H9 (cell line): ENCODE measurements around the gene RPL11. TPM values are rescaled to one million over a fixed set of nuclear protein-coding genes. Genes with fewer than 3 reads are reported as not detected.

Experiments
- DNase-seq: peaks from one replicate; pipeline ENCODE4 v3.0.0-alpha.2; 2017
- H2AFZ ChIP-seq: one replicate; pipeline ENCODE4 v1.6.1; 2013; ENCODE audit warnings: mild to moderate bottlenecking, low read length, control low read depth, moderate library complexity
- H2AK5ac ChIP-seq: 2 replicates; pipeline ENCODE4 v1.6.1; 2013; ENCODE audit warnings: low read length, control low read depth, mixed read lengths; ENCODE audit not compliant: insufficient read length
- H2BK120ac ChIP-seq: one replicate; pipeline ENCODE4 v1.6.1; 2013; ENCODE audit warnings: low read depth, mild to moderate bottlenecking, low read length, control low read depth, inconsistent platforms; ENCODE audit not compliant: poor library complexity, severe bottlenecking
- H2BK12ac ChIP-seq: 2 replicates; pipeline ENCODE4 v1.6.1; 2013; ENCODE audit warnings: low read length, control low read depth, mixed read lengths, low read depth; ENCODE audit not compliant: insufficient read length
- H2BK15ac ChIP-seq: 2 replicates; pipeline ENCODE4 v1.6.1; 2013; ENCODE audit warnings: low read depth, low read length, control low read depth
- H2BK20ac ChIP-seq: one replicate; pipeline ENCODE4 v1.6.1; 2013; ENCODE audit warnings: low read depth, mild to moderate bottlenecking, low read length, control low read depth, inconsistent platforms; ENCODE audit not compliant: poor library complexity, severe bottlenecking
- H2BK5ac ChIP-seq: 2 replicates; pipeline ENCODE4 v1.6.1; 2013; ENCODE audit warnings: low read length, control low read depth, mixed read lengths; ENCODE audit not compliant: insufficient read length
- H3K14ac ChIP-seq: 2 replicates; pipeline ENCODE4 v1.6.1; 2013; ENCODE audit warnings: low read length, control low read depth; ENCODE audit not compliant: insufficient read depth
- H3K18ac ChIP-seq: 2 replicates; pipeline ENCODE4 v1.6.1; 2013; ENCODE audit warnings: low read depth, mild to moderate bottlenecking, mixed read lengths, low read length, control low read depth; ENCODE audit not compliant: insufficient read length
- H3K23ac ChIP-seq: 2 replicates; pipeline ENCODE4 v1.6.1; 2013; ENCODE audit warnings: low read length, control low read depth, mixed read lengths, low read depth; ENCODE audit not compliant: insufficient read length
- H3K23me2 ChIP-seq: 2 replicates; pipeline ENCODE4 v1.6.1; 2013; ENCODE audit warnings: low read depth, mild to moderate bottlenecking, mixed read lengths, low read length, control low read depth; ENCODE audit not compliant: insufficient read length, poor library complexity, severe bottlenecking
- H3K27ac ChIP-seq: 2 replicates; pipeline ENCODE4 v1.5.1; 2013; ENCODE audit warnings: low read length, control low read depth, mixed read lengths, low read depth; ENCODE audit not compliant: insufficient read length
- H3K27me3 ChIP-seq: 2 replicates; pipeline ENCODE4 v1.6.1; 2013; ENCODE audit warnings: low read length, control low read depth, inconsistent platforms; ENCODE audit not compliant: insufficient read depth
- H3K4ac ChIP-seq: 2 replicates; pipeline ENCODE4 v1.6.1; 2013; ENCODE audit warnings: low read depth, mild to moderate bottlenecking, control low read depth, inconsistent platforms, low read length, moderate library complexity
- H3K4me1 ChIP-seq: 2 replicates; pipeline ENCODE4 v1.6.1; 2013; ENCODE audit warnings: low read length, control low read depth, inconsistent platforms; ENCODE audit not compliant: insufficient read depth
- H3K4me2 ChIP-seq: 2 replicates; pipeline ENCODE4 v1.6.1; 2013; ENCODE audit warnings: low read length, control low read depth, mixed read lengths; ENCODE audit not compliant: insufficient read length, insufficient read depth
- H3K56ac ChIP-seq: 2 replicates; pipeline ENCODE4 v1.6.1; 2013; ENCODE audit warnings: low read depth, mild to moderate bottlenecking, mixed read lengths, low read length, control low read depth; ENCODE audit not compliant: insufficient read length
- H3K79me1 ChIP-seq: 2 replicates; pipeline ENCODE4 v1.6.1; 2013; ENCODE audit warnings: low read depth, mild to moderate bottlenecking, moderate library complexity, low read length, control low read depth, inconsistent platforms; ENCODE audit not compliant: insufficient read depth, poor library complexity, severe bottlenecking
- H3K79me2 ChIP-seq: 2 replicates; pipeline ENCODE4 v1.6.1; 2013; ENCODE audit warnings: low read length, control low read depth, inconsistent platforms; ENCODE audit not compliant: insufficient read depth
- H3K9ac ChIP-seq: 2 replicates; pipeline ENCODE4 v1.6.1; 2013; ENCODE audit warnings: low read length, control low read depth, mixed read lengths; ENCODE audit not compliant: insufficient read length; ENCODE audit errors: extremely low read depth
- H3K9me3 ChIP-seq: one replicate; pipeline ENCODE4 v1.6.1; 2013; ENCODE audit warnings: low read depth, low read length, inconsistent platforms; ENCODE audit not compliant: control insufficient read depth
- H3T11ph ChIP-seq: one replicate; pipeline ENCODE4 v1.6.1; 2013; ENCODE audit warnings: mild to moderate bottlenecking, low read length, control low read depth, inconsistent platforms
- H4K20me1 ChIP-seq: one replicate; pipeline ENCODE4 v1.6.1; 2013; ENCODE audit not compliant: control insufficient read depth, insufficient read length, insufficient read depth
- H4K5ac ChIP-seq: 2 replicates; pipeline ENCODE4 v1.6.1; 2013; ENCODE audit warnings: low read depth, mild to moderate bottlenecking, mixed read lengths, low read length, control low read depth; ENCODE audit not compliant: insufficient read length
- H4K8ac ChIP-seq: replicated peaks from 2 replicates; pipeline ENCODE4 v1.6.1; 2013; ENCODE audit warnings: low read length, control low read depth, mixed read lengths, low read depth; ENCODE audit not compliant: insufficient read length
- H4K91ac ChIP-seq: 2 replicates; pipeline ENCODE4 v1.6.1; 2013; ENCODE audit warnings: low read depth, mild to moderate bottlenecking, moderate library complexity, mixed read lengths, low read length, control low read depth; ENCODE audit not compliant: insufficient read length
- H3K27ac Mint-ChIP-seq, 3 experiments: 2 replicates in 2 of 3; 3 replicates in 1 of 3; pipeline ENCODE4 v1.8.0; 2020 to 2021; ENCODE audit warnings: mixed read lengths in 3 of 3, mild to moderate bottlenecking in 1 of 3, moderate library complexity in 1 of 3
- H3K27me3 Mint-ChIP-seq: 2 replicates; pipeline ENCODE4 v1.8.0; 2021; ENCODE audit warnings: low read depth, mild to moderate bottlenecking, moderate library complexity, mixed read lengths
- H3K36me3 Mint-ChIP-seq, 3 experiments: 2 replicates in 2 of 3; 3 replicates in 1 of 3; pipeline ENCODE4 v1.8.0; 2020 to 2021; ENCODE audit warnings: low read depth in 3 of 3, mixed read lengths in 3 of 3; ENCODE audit not compliant: insufficient read depth in 1 of 3
- H3K4me1 Mint-ChIP-seq, 2 experiments: 2 replicates each; pipeline ENCODE4 v1.8.0; 2020; ENCODE audit warnings: mixed read lengths in 2 of 2
- H3K4me3 Mint-ChIP-seq, 2 experiments: 2 replicates in 1 of 2; 3 replicates in 1 of 2; pipeline ENCODE4 v1.8.0; 2020 to 2021; ENCODE audit warnings: mild to moderate bottlenecking in 2 of 2, mixed read lengths in 2 of 2, moderate library complexity in 1 of 2
- H3K9me3 Mint-ChIP-seq, 2 experiments: 2 replicates in 1 of 2; 3 replicates in 1 of 2; pipeline ENCODE4 v1.8.0; 2020; ENCODE audit warnings: mild to moderate bottlenecking in 2 of 2, mixed read lengths in 2 of 2, moderate library complexity in 1 of 2
- CTCF ChIP-seq: fragments of 200-600 bp; sonication (generic); conservative IDR thresholded peaks from 3 replicates; pipeline ENCODE4 v1.8.0; 2021; ENCODE audit warnings: antibody characterized with exemption, mild to moderate bottlenecking
- WGBS: extraction: QIAGEN DNeasy Blood & Tissue Kit; methylation state at CpG from one replicate; pipeline ENCODE4 v1.1.7; 2013; ENCODE audit warnings: missing lambda C conversion rate, low lambda C conversion rate, mixed read lengths; ENCODE audit not compliant: insufficient read length; ENCODE audit errors: extremely low coverage; 5-methylcytosine and 5-hydroxymethylcytosine counted together
- total RNA-seq: library from RNA; stranded (reverse); gene quantifications from 2 replicates; pipeline ENCODE4 v1.2.1, GENCODE V29; 2021

RPL11 gene
- total RNA-seq, 1 experiment from 2014 or later = 1,618 TPM

- Histone ChIP-seq H3K79me2 (peaks cover 22% of the 10 kb centered on the region; the same call in 1 of the 2 replicates), H2AFZ (no peak overlapping the region), H2BK120ac (no peak overlapping the region), H3K4me2 (no peak overlapping the region), H3K56ac (no peak overlapping the region), H4K91ac (no peak overlapping the region), H4K8ac (no peak overlapping the region), H3K9ac (no peak overlapping the region), H3K27me3 (no peaks in the 10 kb centered on the region), H2AK5ac (no peak overlapping the region), H3T11ph (no peak overlapping the region), H3K4me1 (peaks cover 2% of the 10 kb centered on the region; the same call in 1 of the 2 replicates), H2BK15ac (no peak overlapping the region), H3K9me3 (no peaks in the 10 kb centered on the region), H3K23ac (no peak overlapping the region), H2BK20ac (no peak overlapping the region), H3K4ac (no peak overlapping the region), H4K20me1 (no peaks in the 10 kb centered on the region), H3K27ac (no peak overlapping the region), H3K18ac (no peak overlapping the region), H3K79me1 (peaks cover 22% of the 10 kb centered on the region), H3K23me2 (no peaks in the 10 kb centered on the region), H4K5ac (no peak overlapping the region), H2BK5ac (no peak overlapping the region), H3K14ac (no peak overlapping the region), H2BK12ac (no peak overlapping the region)
- no CpG with 5 or more reads among the region's 5 CpGs for WGBS
- peak overlapping the region in 1 of 3 experiments; percentile 83; a peak in 2 of 7 replicates for H3K27ac Mint-ChIP-seq
- no peaks in the 10 kb centered on the region; the same call in 1 of the 2 replicates for H3K27me3 Mint-ChIP-seq
- H3K36me3 Mint-ChIP-seq = peaks cover 74 to 91% (median 89%) of the 10 kb centered on the region in 3 experiments
- no peak overlapping the region for H3K4me3 Mint-ChIP-seq
- H3K9me3 Mint-ChIP-seq = no peaks in the 10 kb centered on the region
- peaks cover 28 to 31% of the 10 kb centered on the region in 2 experiments for H3K4me1 Mint-ChIP-seq
- TF ChIP-seq CTCF = no peak
- no peak for DNase-seq
Observed at GRCh38 chr1:23698466-23698865, 6.9 kb downstream of the RPL11 start.
